ENCODE results near the gene IGSF21.

DNA sequence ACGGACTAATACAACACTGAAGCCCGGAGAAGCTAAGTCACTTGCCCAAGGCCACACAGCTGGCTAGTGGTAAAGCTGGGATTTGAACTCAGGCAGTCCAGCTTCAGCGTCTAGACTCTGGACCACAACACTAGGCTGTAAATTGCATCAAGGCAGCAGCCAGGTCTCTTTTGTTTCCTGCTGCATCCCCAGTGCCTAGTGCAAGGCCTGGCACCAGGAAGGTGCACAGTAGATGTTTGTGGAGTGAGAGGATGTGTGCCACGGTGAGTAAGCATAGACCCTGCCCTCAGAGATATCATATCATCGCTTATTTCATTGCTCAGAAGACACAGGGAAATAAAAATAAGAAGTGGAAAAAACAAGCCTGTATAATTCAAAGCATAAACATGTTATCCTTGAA is 40.9 kb downstream of the IGSF21 start:
- no peak for TF ChIP-seq POLR2AphosphoS5 (IDR thresholded peaks at IDR 0.05; ENCODE audit: borderline replicate concordance, low read depth, low read length)
- no peak for TF ChIP-seq EZH2 (IDR thresholded peaks at IDR 0.05)
- no peak for TF ChIP-seq FOXP2 (optimal IDR thresholded peaks at IDR 0.05; ENCODE audit: control extremely low read depth, extremely low read length, insufficient read depth)

Measured in SK-N-MC (cell line).